IMR-90 (cell line): Measurements from ENCODE around the gene ARAP2. TPM values are rescaled to one million over a fixed set of nuclear protein-coding genes. Genes with fewer than 3 reads are reported as not detected.

Experiments used
- ATAC-seq: fragments of 200-7000 bp; cut with Tn5 transposase; 2 replicates; pipeline ENCODE4 v1.9.1; 2020; ENCODE audit warnings: low read depth, mild to moderate bottlenecking, moderate library complexity
- BruUV-seq: library from RNA; stranded (reverse); fragments of 400-500 nt; replicated peaks from 2 replicates; lab custom pipeline; 2021; lab: Mats Ljungman, UMichigan
- CTCF ChIA-PET: fragments of 300-600 bp; formaldehyde crosslinking; extraction: SDS; loops from one replicate; lab custom pipeline; 2021; ENCODE audit warnings: antibody characterized with exemption; lab: Yijun Ruan, JAX
- POLR2A ChIA-PET: fragments of 300-600 bp; sonication (Branson Sonifier 250); formaldehyde crosslinking; loops from one replicate; lab custom pipeline; 2022; ENCODE audit warnings: antibody characterized with exemption; ENCODE audit not compliant: unreplicated experiment; lab: Charles Lee
- DNase-seq: peaks from one replicate; pipeline ENCODE4 v3.0.0; 2013
- H2AFZ ChIP-seq: replicated peaks from 2 replicates; pipeline ENCODE3; 2013; ENCODE audit warnings: low read length, mild to moderate bottlenecking; ENCODE audit not compliant: poor library complexity
- H2AK5ac ChIP-seq: 2 replicates; pipeline ENCODE4 v1.6.1; 2013; ENCODE audit warnings: low read depth, low read length, inconsistent platforms
- H2AK9ac ChIP-seq: replicated peaks from 2 replicates; pipeline ENCODE3; 2013; ENCODE audit warnings: mild to moderate bottlenecking, low read depth, low read length, moderate library complexity; ENCODE audit not compliant: poor library complexity
- H2BK120ac ChIP-seq: 2 replicates; pipeline ENCODE4 v1.6.1; 2013; ENCODE audit warnings: low read depth, low read length, inconsistent platforms
- H2BK15ac ChIP-seq: 3 replicates; pipeline ENCODE4 v1.6.1; 2013; ENCODE audit warnings: low read depth, low read length, inconsistent platforms
- H2BK20ac ChIP-seq: 2 replicates; pipeline ENCODE4 v1.6.1; 2013; ENCODE audit warnings: low read depth, mild to moderate bottlenecking, inconsistent platforms, low read length, moderate library complexity
- H2BK5ac ChIP-seq: 2 replicates; pipeline ENCODE4 v1.6.1; 2013; ENCODE audit warnings: mild to moderate bottlenecking, low read depth, low read length, inconsistent platforms; ENCODE audit not compliant: poor library complexity, severe bottlenecking
- H3K14ac ChIP-seq: replicated peaks from 2 replicates; pipeline ENCODE4 v1.6.1; 2013; ENCODE audit warnings: low read depth, low read length, inconsistent platforms
- H3K18ac ChIP-seq: 2 replicates; pipeline ENCODE4 v1.6.1; 2013; ENCODE audit warnings: low read depth, low read length, control low read depth
- H3K23ac ChIP-seq: 2 replicates; pipeline ENCODE4 v1.6.1; 2013; ENCODE audit warnings: low read depth, low read length, inconsistent platforms
- H3K27ac ChIP-seq: 2 replicates; pipeline ENCODE4 v1.5.1; 2013; ENCODE audit warnings: mild to moderate bottlenecking, control low read depth, low read length; ENCODE audit not compliant: insufficient read depth
- H3K27me3 ChIP-seq: 2 replicates; pipeline ENCODE4 v1.6.1; 2013; ENCODE audit warnings: low read length; ENCODE audit not compliant: control insufficient read depth, insufficient read depth
- H3K36me3 ChIP-seq: 2 replicates; pipeline ENCODE4 v1.6.1; 2013; ENCODE audit warnings: low read length, mixed read lengths; ENCODE audit not compliant: control insufficient read depth, insufficient read depth
- H3K4ac ChIP-seq: 2 replicates; pipeline ENCODE4 v1.6.1; 2013; ENCODE audit warnings: low read depth, low read length, inconsistent platforms
- H3K4me1 ChIP-seq: 2 replicates; pipeline ENCODE4 v1.6.1; 2013; ENCODE audit warnings: low read length, mixed read lengths; ENCODE audit not compliant: control insufficient read depth, insufficient read depth
- H3K4me2 ChIP-seq: 2 replicates; pipeline ENCODE4 v1.6.1; 2013; ENCODE audit warnings: low read depth, mild to moderate bottlenecking, control low read depth, low read length, moderate library complexity
- H3K4me3 ChIP-seq: 2 replicates; pipeline ENCODE4 v1.5.1; 2013; ENCODE audit warnings: low read depth, mild to moderate bottlenecking, control low read depth, low read length, moderate library complexity; ENCODE audit not compliant: insufficient read depth
- H3K56ac ChIP-seq: 2 replicates; pipeline ENCODE4 v1.6.1; 2013; ENCODE audit warnings: low read length, inconsistent platforms; ENCODE audit not compliant: insufficient read depth; ENCODE audit errors: extremely low read depth
- H3K79me1 ChIP-seq, 2 experiments: 2 replicates each; pipeline ENCODE4 v1.6.1; 2013; ENCODE audit warnings: low read length in 2 of 2, inconsistent platforms in 1 of 2, low read depth in 1 of 2
- H3K9ac ChIP-seq: 2 replicates; pipeline ENCODE4 v1.6.1; 2013; ENCODE audit warnings: low read depth, low read length, control low read depth
- H3K9me1 ChIP-seq: 2 replicates; pipeline ENCODE4 v1.6.1; 2013; ENCODE audit warnings: low read length, inconsistent platforms; ENCODE audit not compliant: insufficient read depth
- H3K9me3 ChIP-seq: 2 replicates; pipeline ENCODE4 v1.6.1; 2013; ENCODE audit warnings: low read length; ENCODE audit not compliant: control insufficient read depth, insufficient read depth
- H4K20me1 ChIP-seq: 2 replicates; pipeline ENCODE4 v1.6.1; 2013; ENCODE audit warnings: low read length, inconsistent platforms; ENCODE audit not compliant: insufficient read depth
- H4K5ac ChIP-seq: 2 replicates; pipeline ENCODE4 v1.6.1; 2013; ENCODE audit warnings: mild to moderate bottlenecking, low read depth, low read length, control low read depth
- H4K8ac ChIP-seq, 2 experiments: 2 replicates each; pipeline ENCODE4 v1.6.1; 2013; ENCODE audit warnings: low read depth in 2 of 2, low read length in 2 of 2, control low read depth in 1 of 2, inconsistent platforms in 1 of 2
- H4K91ac ChIP-seq: 2 replicates; pipeline ENCODE4 v1.6.1; 2013; ENCODE audit warnings: low read depth, low read length, inconsistent platforms; ENCODE audit not compliant: insufficient read depth
- BHLHE40 ChIP-seq: fragments of 150-350 bp; IDR thresholded peaks from 2 replicates; pipeline ENCODE4 v1.6.1; 2016; ENCODE audit warnings: mild to moderate bottlenecking, low read depth, low read length
- CEBPB ChIP-seq: IDR thresholded peaks from 2 replicates; pipeline ENCODE4 v1.6.1; 2012; ENCODE audit warnings: low read depth, low read length, improper control_type of control experiment
- CHD1 ChIP-seq: IDR thresholded peaks from 2 replicates; pipeline ENCODE4 v1.6.1; 2012; ENCODE audit warnings: low read depth, low read length, improper control_type of control experiment
- ELK1 ChIP-seq: fragments of 150-350 bp; IDR thresholded peaks from 2 replicates; pipeline ENCODE4 v1.6.1; 2016; ENCODE audit warnings: low read depth, mild to moderate bottlenecking, low read length, moderate library complexity, borderline replicate concordance
- FOS ChIP-seq: fragments of 150-350 bp; IDR thresholded peaks from 2 replicates; pipeline ENCODE4 v1.6.1; 2016; ENCODE audit warnings: low read depth, low read length
- MAFK ChIP-seq: IDR thresholded peaks from 2 replicates; pipeline ENCODE4 v1.6.1; 2012; ENCODE audit warnings: low read depth, low read length, improper control_type of control experiment
- MAZ ChIP-seq: IDR thresholded peaks from 2 replicates; pipeline ENCODE4 v1.6.1; 2012; ENCODE audit warnings: low read depth, mild to moderate bottlenecking, low read length, improper control_type of control experiment, moderate library complexity, borderline replicate concordance
- MXI1 ChIP-seq: IDR thresholded peaks from 2 replicates; pipeline ENCODE4 v1.6.1; 2012; ENCODE audit warnings: low read depth, mild to moderate bottlenecking, low read length, moderate library complexity, borderline replicate concordance
- NFE2L2 ChIP-seq: fragments of 150-350 bp; IDR thresholded peaks from 2 replicates; pipeline ENCODE4 v1.6.1; 2016; ENCODE audit warnings: low read depth, mild to moderate bottlenecking, low read length
- POLR2A ChIP-seq: IDR thresholded peaks from 2 replicates; pipeline ENCODE4 v1.6.1; 2012; ENCODE audit warnings: mild to moderate bottlenecking, low read depth, low read length
- RAD21 ChIP-seq: IDR thresholded peaks from 2 replicates; pipeline ENCODE4 v1.6.1; 2012; ENCODE audit warnings: low read length, improper control_type of control experiment
- RCOR1 ChIP-seq: IDR thresholded peaks from 2 replicates; pipeline ENCODE4 v1.6.1; 2012; ENCODE audit warnings: mild to moderate bottlenecking, low read length, improper control_type of control experiment; ENCODE audit not compliant: insufficient replicate concordance
- RFX5 ChIP-seq: IDR thresholded peaks from 2 replicates; pipeline ENCODE4 v1.8.0; 2012; ENCODE audit warnings: low read depth, mild to moderate bottlenecking, low read length, moderate library complexity
- SMC3 ChIP-seq: fragments of 150-350 bp; IDR thresholded peaks from 2 replicates; pipeline ENCODE4 v1.6.1; 2016; ENCODE audit warnings: low read depth, mild to moderate bottlenecking, antibody characterized with exemption, low read length, moderate library complexity
- WGBS, 2 experiments: methylation state at CpG; one replicate each; pipeline versions ENCODE4 v1.1.5 to v1.1.7; 2013; ENCODE audit warnings: missing lambda C conversion rate in 2 of 2; ENCODE audit not compliant: insufficient read length in 1 of 2; ENCODE audit errors: extremely low coverage in 2 of 2; 5-methylcytosine and 5-hydroxymethylcytosine counted together
- dilution Hi-C: fragments of 300-500 bp; cut with HindIII; formaldehyde crosslinking; loops from one replicate; pipeline ENCODE4 v1.14.3; 2018; ENCODE audit warnings: low sequenced_read_pairs; ENCODE audit not compliant: unreplicated experiment
- in situ Hi-C: fragments of 300-500 bp; cut with MboI; formaldehyde crosslinking; loops from 3 replicates; pipeline ENCODE4 v1.14.3; 2019; ENCODE audit warnings: low sequenced_read_pairs, inconsistent platforms, mixed read lengths
- intact Hi-C: fragments of 100-400 bp; cut with micrococcal nuclease; formaldehyde crosslinking; loops from 2 replicates; pipeline ENCODE4 v1.10.0; 2022
- polyA plus RNA-seq, 3 experiments: library from polyadenylated mRNA; depleted of rRNA; stranded (reverse); fragments of >200 nt; gene quantifications; 2 replicates each; pipeline ENCODE4 v1.2.3, GENCODE V29; 2012; ENCODE audit warnings: low replicate concordance in 1 of 3
- total RNA-seq: library from RNA; depleted of rRNA; stranded (reverse); fragments of >200 nt; gene quantifications from 2 replicates; pipeline ENCODE4 v1.2.3, GENCODE V29; 2012
- TF ChIP-seq, protein P1 (sequence below): conservative IDR thresholded peaks from 2 replicates; pipeline ENCODE4 v1.5.1; 2012; ENCODE audit warnings: mild to moderate bottlenecking, low read depth, low read length, improper control_type of control experiment
- TF ChIP-seq, protein P2 (sequence below): fragments of 150-350 bp; IDR thresholded peaks from 2 replicates; pipeline ENCODE4 v1.6.1; 2017; ENCODE audit warnings: mild to moderate bottlenecking, antibody characterized with exemption, low read length, low read depth

Gene ARAP2
- total and polyA plus RNA-seq, 2 of the 4 experiments (the other 2 are of a cell fraction) = 0.32 to 1.8 TPM

- intact Hi-C loops = no loop called here
These were observed 35.3 kb downstream of the ARAP2 start for GRCh38 chr4:36208893-36209473.

More at GRCh38 chr4:36208893-36209473, 35.3 kb downstream of the ARAP2 start:
- no peak overlapping the region for H3K4ac ChIP-seq
- no peak overlapping the region for H3K4me3 ChIP-seq
- TF ChIP-seq, protein P1, sequence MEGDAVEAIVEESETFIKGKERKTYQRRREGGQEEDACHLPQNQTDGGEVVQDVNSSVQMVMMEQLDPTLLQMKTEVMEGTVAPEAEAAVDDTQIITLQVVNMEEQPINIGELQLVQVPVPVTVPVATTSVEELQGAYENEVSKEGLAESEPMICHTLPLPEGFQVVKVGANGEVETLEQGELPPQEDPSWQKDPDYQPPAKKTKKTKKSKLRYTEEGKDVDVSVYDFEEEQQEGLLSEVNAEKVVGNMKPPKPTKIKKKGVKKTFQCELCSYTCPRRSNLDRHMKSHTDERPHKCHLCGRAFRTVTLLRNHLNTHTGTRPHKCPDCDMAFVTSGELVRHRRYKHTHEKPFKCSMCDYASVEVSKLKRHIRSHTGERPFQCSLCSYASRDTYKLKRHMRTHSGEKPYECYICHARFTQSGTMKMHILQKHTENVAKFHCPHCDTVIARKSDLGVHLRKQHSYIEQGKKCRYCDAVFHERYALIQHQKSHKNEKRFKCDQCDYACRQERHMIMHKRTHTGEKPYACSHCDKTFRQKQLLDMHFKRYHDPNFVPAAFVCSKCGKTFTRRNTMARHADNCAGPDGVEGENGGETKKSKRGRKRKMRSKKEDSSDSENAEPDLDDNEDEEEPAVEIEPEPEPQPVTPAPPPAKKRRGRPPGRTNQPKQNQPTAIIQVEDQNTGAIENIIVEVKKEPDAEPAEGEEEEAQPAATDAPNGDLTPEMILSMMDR = no peak
- no peak for TF ChIP-seq FOS
- TF ChIP-seq MXI1 = no peak
- no peak for TF ChIP-seq RFX5
- TF ChIP-seq MAFK = no peak
- no peak for TF ChIP-seq ELK1
- TF ChIP-seq SMC3 = no peak
- TF ChIP-seq MAZ = no peak
- TF ChIP-seq CHD1 = no peak
- TF ChIP-seq, protein P2, sequence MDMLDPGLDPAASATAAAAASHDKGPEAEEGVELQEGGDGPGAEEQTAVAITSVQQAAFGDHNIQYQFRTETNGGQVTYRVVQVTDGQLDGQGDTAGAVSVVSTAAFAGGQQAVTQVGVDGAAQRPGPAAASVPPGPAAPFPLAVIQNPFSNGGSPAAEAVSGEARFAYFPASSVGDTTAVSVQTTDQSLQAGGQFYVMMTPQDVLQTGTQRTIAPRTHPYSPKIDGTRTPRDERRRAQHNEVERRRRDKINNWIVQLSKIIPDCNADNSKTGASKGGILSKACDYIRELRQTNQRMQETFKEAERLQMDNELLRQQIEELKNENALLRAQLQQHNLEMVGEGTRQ = no peak
- TF ChIP-seq POLR2A = no peak
- TF ChIP-seq NFE2L2 = no peak
- TF ChIP-seq RCOR1 = no peak
- TF ChIP-seq BHLHE40 = no peak
- TF ChIP-seq CEBPB = no peak
- TF ChIP-seq RAD21 = no peak
- no peak overlapping the region for H3K14ac ChIP-seq
- dilution Hi-C loops = no loop called here
- H3K9me3 ChIP-seq = no peaks in the 10 kb centered on the region
- H2AK5ac ChIP-seq = no peak overlapping the region
- DNase-seq (no peak), ATAC-seq (no peak)
- no peak overlapping the region for H2BK5ac ChIP-seq
- no peak overlapping the region for H3K56ac ChIP-seq
- H3K27me3 ChIP-seq = no peaks in the 10 kb centered on the region
- H3K27ac ChIP-seq = no peak overlapping the region
- no peaks in the 10 kb centered on the region for H3K4me1 ChIP-seq
- H3K36me3 ChIP-seq = no peaks in the 10 kb centered on the region
- H4K5ac ChIP-seq = no peak overlapping the region
- no peak overlapping the region for H4K91ac ChIP-seq
- no CpG with 5 or more reads among the region's 4 CpGs for WGBS, 2 experiments
- no peaks in the 10 kb centered on the region for H4K20me1 ChIP-seq
- H4K8ac ChIP-seq = no peak overlapping the region
- no peak overlapping the region for H2BK120ac ChIP-seq
- no peak overlapping the region for H3K4me2 ChIP-seq
- no TSS peak for BruUV-seq
- H3K9me1 ChIP-seq = no peaks in the 10 kb centered on the region
- no peak overlapping the region for H3K18ac ChIP-seq
- H2BK15ac ChIP-seq = no peak overlapping the region
- in situ Hi-C loops = no loop called here
- H3K23ac ChIP-seq = no peak overlapping the region
- no peak overlapping the region for H2BK20ac ChIP-seq
- no peak overlapping the region for H3K9ac ChIP-seq
- H2AFZ ChIP-seq = no peak overlapping the region
- CTCF ChIA-PET = no interaction called here
- POLR2A ChIA-PET = no interaction called here
- no peaks in the 10 kb centered on the region for H3K79me1 ChIP-seq
- H2AK9ac ChIP-seq = no peak overlapping the region
